ENCODE results near the gene MUC12. TPM values are rescaled to one million over a fixed set of nuclear protein-coding genes. Genes with fewer than 3 reads are reported as not detected.

MUC12 gene
- total and polyA plus RNA-seq, 2 of the 4 experiments (the other 2 are of a cell fraction) = 4.0 TPM; not detected in 1

Small RNAs within 50 kb of the gene (microRNA-seq; reads per million reads assigned to microRNA genes)
- gene RPS29P15 (ENCODE audit: insufficient read depth, insufficient read length) = not detected

Small RNAs within 50 kb of the gene (small RNA-seq; reads per million reads assigned to genes)
- 0 reads per million in 5 experiments for gene RPS29P15

Other genes with a start within 250 kb of the MUC12 start
- not detected in 2 replicates for gene EPO, start 249.1 kb upstream of the MUC12 start, total RNA-seq (2012; rRNA removed)
- not detected in 2 replicates for gene EPO, start 249.1 kb upstream of the MUC12 start, polyA plus RNA-seq (2012; rRNA removed)
- not detected in 2 replicates for gene ZAN, start 236.0 kb upstream of the MUC12 start, total RNA-seq (2012; rRNA removed)
- gene ZAN, start 236.0 kb upstream of the MUC12 start, polyA plus RNA-seq (2012; rRNA removed) = not detected in 2 replicates
- gene EPHB4, start 142.0 kb upstream of the MUC12 start, total RNA-seq (2012; rRNA removed) = 35.0 and 36.4 TPM in 2 replicates
- gene EPHB4, start 142.0 kb upstream of the MUC12 start, polyA plus RNA-seq (2012; rRNA removed) = 34.5 and 35.0 TPM in 2 replicates
- 3.3 and 4.5 TPM in 2 replicates for gene SLC12A9, start 116.9 kb upstream of the MUC12 start, total RNA-seq (2012; rRNA removed)
- gene SLC12A9, start 116.9 kb upstream of the MUC12 start, polyA plus RNA-seq (2012; rRNA removed) = 16.2 and 17.7 TPM in 2 replicates
- 36.4 and 39.2 TPM in 2 replicates for gene TRIP6, start 102.2 kb upstream of the MUC12 start, total RNA-seq (2012; rRNA removed)
- gene TRIP6, start 102.2 kb upstream of the MUC12 start, polyA plus RNA-seq (2012; rRNA removed) = 72.3 and 89.0 TPM in 2 replicates
- 41.4 and 45.3 TPM in 2 replicates for gene SRRT, start 94.5 kb upstream of the MUC12 start, total RNA-seq (2012; rRNA removed)
- gene SRRT, start 94.5 kb upstream of the MUC12 start, polyA plus RNA-seq (2012; rRNA removed) = 89.5 and 93.5 TPM in 2 replicates
- gene UFSP1, start 79.8 kb upstream of the MUC12 start, total RNA-seq (2012; rRNA removed) = 0.28 and 0.36 TPM in 2 replicates
- 1.0 TPM in 2 replicates for gene UFSP1, start 79.8 kb upstream of the MUC12 start, polyA plus RNA-seq (2012; rRNA removed)
- not detected in 2 replicates for gene ACHE, start 73.7 kb upstream of the MUC12 start, total RNA-seq (2012; rRNA removed)
- gene ACHE, start 73.7 kb upstream of the MUC12 start, polyA plus RNA-seq (2012; rRNA removed) = 0.41 and 0.65 TPM in 2 replicates
- gene MUC3A, start 20.0 kb upstream of the MUC12 start, total RNA-seq (2012; rRNA removed) = not detected in 2 replicates
- gene MUC3A, start 20.0 kb upstream of the MUC12 start, polyA plus RNA-seq (2012; rRNA removed) = 0.05 TPM in 1 of 2 replicates, not detected in the other
- gene MUC17, start 50.5 kb downstream of the MUC12 start, total RNA-seq (2012; rRNA removed) = not detected in 2 replicates
- under 0.01 TPM in 1 of 2 replicates, not detected in the other for gene MUC17, start 50.5 kb downstream of the MUC12 start, polyA plus RNA-seq (2012; rRNA removed)
- 3.9 and 4.4 TPM in 2 replicates for gene TRIM56, start 115.9 kb downstream of the MUC12 start, total RNA-seq (2012; rRNA removed)
- gene TRIM56, start 115.9 kb downstream of the MUC12 start, polyA plus RNA-seq (2012; rRNA removed) = 4.7 and 5.9 TPM in 2 replicates
- gene SERPINE1, start 157.5 kb downstream of the MUC12 start, total RNA-seq (2012; rRNA removed) = 1,441 and 1,485 TPM in 2 replicates
- gene SERPINE1, start 157.5 kb downstream of the MUC12 start, polyA plus RNA-seq (2012; rRNA removed) = 2,783 and 2,870 TPM in 2 replicates
- gene AP1S1, start 184.9 kb downstream of the MUC12 start, total RNA-seq (2012; rRNA removed) = 233 and 295 TPM in 2 replicates
- gene AP1S1, start 184.9 kb downstream of the MUC12 start, polyA plus RNA-seq (2012; rRNA removed) = 178 and 187 TPM in 2 replicates
- gene VGF, start 196.0 kb downstream of the MUC12 start, total RNA-seq (2012; rRNA removed) = 0.18 and 0.28 TPM in 2 replicates
- gene VGF, start 196.0 kb downstream of the MUC12 start, polyA plus RNA-seq (2012; rRNA removed) = 0.50 and 0.59 TPM in 2 replicates
- gene NAT16, start 210.7 kb downstream of the MUC12 start, total RNA-seq (2012; rRNA removed) = not detected in 2 replicates
- gene NAT16, start 210.7 kb downstream of the MUC12 start, polyA plus RNA-seq (2012; rRNA removed) = 0.03 and 0.05 TPM in 2 replicates
- not detected in 2 replicates for gene MOGAT3, start 231.5 kb downstream of the MUC12 start, total RNA-seq (2012; rRNA removed)
- not detected in 2 replicates for gene MOGAT3, start 231.5 kb downstream of the MUC12 start, polyA plus RNA-seq (2012; rRNA removed)
- gene PLOD3, start 248.0 kb downstream of the MUC12 start, total RNA-seq (2012; rRNA removed) = 21.7 and 24.4 TPM in 2 replicates
- gene PLOD3, start 248.0 kb downstream of the MUC12 start, polyA plus RNA-seq (2012; rRNA removed) = 159 and 167 TPM in 2 replicates
- 31.7 and 34.4 TPM in 2 replicates for gene ZNHIT1, start 248.6 kb downstream of the MUC12 start, total RNA-seq (2012; rRNA removed)
- gene ZNHIT1, start 248.6 kb downstream of the MUC12 start, polyA plus RNA-seq (2012; rRNA removed) = 47.1 and 62.9 TPM in 2 replicates

Data from IMR-90 (cell line).